ENCODE results near the gene CACNB2.

DNA sequence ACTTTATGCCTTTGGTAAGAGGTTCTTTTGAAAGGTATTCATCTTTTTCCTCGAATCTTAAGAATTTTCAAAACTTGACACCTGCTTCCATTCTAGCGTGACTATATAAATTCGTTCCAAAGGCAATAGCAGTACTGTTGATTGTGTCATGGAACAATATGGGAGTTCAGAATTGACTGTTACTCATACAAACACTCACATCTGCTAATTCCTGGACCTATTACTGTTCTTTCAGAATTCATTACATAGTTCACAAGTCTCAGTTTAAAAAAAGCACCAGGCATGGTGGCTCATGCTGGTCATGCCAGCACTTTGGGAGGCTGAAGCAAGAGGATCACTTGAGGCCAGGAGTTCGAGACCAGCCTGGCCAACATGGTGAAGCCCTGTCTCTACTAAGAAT lies 80.9 kb downstream of the CACNB2 start:
- TF ChIP-seq POLR2A (IDR thresholded peaks at IDR 0.05): no peak
- TF ChIP-seq, protein P1, sequence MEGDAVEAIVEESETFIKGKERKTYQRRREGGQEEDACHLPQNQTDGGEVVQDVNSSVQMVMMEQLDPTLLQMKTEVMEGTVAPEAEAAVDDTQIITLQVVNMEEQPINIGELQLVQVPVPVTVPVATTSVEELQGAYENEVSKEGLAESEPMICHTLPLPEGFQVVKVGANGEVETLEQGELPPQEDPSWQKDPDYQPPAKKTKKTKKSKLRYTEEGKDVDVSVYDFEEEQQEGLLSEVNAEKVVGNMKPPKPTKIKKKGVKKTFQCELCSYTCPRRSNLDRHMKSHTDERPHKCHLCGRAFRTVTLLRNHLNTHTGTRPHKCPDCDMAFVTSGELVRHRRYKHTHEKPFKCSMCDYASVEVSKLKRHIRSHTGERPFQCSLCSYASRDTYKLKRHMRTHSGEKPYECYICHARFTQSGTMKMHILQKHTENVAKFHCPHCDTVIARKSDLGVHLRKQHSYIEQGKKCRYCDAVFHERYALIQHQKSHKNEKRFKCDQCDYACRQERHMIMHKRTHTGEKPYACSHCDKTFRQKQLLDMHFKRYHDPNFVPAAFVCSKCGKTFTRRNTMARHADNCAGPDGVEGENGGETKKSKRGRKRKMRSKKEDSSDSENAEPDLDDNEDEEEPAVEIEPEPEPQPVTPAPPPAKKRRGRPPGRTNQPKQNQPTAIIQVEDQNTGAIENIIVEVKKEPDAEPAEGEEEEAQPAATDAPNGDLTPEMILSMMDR (IDR thresholded peaks at IDR 0.05): no peak
